ENCODE measurements around the gene SRPRA.

SRPRA gene

GRCh38 chr11:126229858-126230540 lies 38.7 kb downstream of the SRPRA start:
- DNase-seq (ENCODE audit: low spot score), result no peak

DNA sequence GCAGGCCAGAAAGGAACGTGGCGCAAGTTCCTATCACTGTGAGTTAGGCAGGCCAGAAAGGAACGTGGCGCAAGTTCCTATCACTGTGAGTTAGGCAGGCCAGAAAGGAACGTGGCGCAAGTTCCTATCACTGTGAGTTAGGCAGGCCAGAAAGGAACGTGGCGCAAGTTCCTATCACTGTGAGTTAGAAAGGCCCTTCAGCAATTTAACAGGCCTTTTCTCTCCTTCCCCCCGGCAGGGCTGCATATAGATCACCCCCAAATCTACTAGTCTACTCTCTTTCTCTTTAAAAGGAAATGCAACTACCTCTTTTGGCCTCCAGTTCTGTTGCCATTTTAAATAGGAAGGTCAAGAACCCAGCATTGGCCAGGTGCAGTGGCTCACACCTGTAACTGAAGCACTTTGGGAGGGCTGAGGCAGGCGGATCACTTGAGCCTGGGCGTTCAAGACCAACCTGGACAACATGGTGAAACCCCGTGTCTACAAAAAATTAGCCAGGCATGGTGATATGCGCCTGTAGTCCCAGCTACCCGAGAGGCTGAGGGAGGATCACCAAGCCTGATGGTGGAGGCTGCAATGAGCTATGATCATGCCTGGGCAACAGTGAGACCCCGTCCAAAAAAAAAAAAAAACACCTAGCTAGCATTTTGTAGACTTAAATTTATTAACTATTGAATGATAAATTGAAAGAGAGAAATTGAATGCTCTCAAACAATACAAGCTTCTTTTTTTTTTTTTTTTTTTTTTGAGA lies 42.2 kb downstream of the SRPRA start:
- no peak for DNase-seq (ENCODE audit: low spot score)

DNA sequence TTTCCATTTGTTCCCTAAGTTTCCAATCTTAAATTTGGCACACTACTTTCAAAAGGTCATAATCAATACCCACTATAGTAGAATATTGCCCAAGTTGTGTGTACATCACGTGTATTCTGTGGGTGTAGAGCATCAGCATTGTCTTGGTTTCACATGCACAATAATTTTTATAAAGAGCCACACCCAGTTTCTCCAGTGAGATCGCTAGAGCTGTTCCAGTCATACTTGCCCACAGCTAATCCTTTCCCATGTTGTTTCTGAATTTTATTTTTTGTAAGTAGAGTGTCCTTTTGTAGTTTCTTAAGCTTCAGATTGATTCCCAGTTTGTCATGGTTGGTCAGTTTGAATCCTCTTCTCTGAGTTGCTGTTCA lies 43.4 kb downstream of the SRPRA start:
- DNase-seq (ENCODE audit: low spot score), result no peak

- DNase-seq (ENCODE audit: low spot score), result no peak
These were observed 43.9 kb downstream of the SRPRA start for GRCh38 chr11:126224647-126225294.

GRCh38 chr11:126219547-126219946 lies 49.1 kb downstream of the SRPRA start:
- no peak for DNase-seq (ENCODE audit: low spot score)

GRCh38 chr11:126217491-126217890 lies 51.2 kb downstream of the SRPRA start:
- DNase-seq (ENCODE audit: low spot score), result no peak

DNA sequence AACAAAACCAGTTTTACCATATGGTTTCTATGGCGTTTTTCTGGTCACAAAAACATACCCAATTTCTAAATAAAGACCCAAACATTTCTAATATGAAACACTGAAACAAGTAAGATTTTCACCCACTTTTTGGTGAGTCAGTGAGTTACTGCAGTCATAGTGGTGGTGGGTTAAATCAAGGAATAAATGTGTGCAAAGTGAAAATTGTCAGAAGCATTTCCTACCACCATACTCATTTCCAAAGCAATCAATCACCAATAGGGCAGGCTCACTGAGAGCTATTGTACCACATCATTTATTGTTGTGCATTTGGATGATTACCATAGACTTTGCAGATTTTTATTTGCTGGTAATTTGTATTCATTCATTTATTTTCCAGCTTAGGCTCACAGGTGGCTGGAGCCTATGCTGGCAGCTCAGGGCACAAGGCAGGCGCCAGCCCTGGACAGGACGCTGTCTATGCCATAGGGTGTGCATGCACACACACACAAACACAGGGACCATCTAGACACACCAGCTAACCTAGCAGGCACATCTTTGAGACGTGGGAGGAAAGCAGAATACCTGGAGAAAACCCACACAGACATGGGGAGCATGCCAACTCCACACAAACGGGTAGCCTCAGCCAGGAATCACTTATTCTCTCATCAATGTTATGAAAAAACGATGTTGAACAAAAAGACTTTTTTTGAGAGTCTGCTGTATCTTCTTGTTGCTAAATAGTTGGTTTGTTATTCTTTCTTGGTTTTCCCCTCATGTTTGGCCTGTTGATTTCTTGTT lies 52.0 kb downstream of the SRPRA start:
- no peak for DNase-seq (ENCODE audit: low spot score)

DNA sequence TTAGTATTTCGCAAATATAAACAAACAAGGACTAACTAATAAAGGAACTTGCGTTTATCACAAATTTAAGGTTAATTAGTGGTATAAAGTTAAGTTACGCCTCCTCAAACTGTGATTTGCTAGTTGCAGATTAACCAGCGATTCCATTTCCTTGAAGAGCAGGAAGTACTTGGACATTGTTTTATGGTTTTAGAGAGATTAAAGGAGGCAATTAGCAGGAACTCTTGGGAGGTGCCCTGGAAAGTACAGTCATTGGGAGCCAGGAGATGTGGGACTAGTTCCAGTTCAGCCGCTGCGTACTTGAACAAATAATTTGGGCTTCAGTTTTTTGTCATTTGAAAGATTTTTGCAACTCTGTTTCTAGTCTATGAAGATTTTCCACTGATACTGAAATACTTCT lies 53.9 kb downstream of the SRPRA start:
- DNase-seq (ENCODE audit: low spot score), result no peak

- DNase-seq (ENCODE audit: low spot score), result no peak
These were observed 54.3 kb downstream of the SRPRA start for GRCh38 chr11:126214441-126214840.
